ENCODE measurements around the gene AKT3. TPM values are rescaled to one million over a fixed set of nuclear protein-coding genes. Genes with fewer than 3 reads are reported as not detected.

AKT3 gene
- total and polyA plus RNA-seq, 2 of the 8 experiments (the other 6 are each of a cell fraction or from before 2014, with no cell fraction given): 6.0 to 36.4 TPM

DNA sequence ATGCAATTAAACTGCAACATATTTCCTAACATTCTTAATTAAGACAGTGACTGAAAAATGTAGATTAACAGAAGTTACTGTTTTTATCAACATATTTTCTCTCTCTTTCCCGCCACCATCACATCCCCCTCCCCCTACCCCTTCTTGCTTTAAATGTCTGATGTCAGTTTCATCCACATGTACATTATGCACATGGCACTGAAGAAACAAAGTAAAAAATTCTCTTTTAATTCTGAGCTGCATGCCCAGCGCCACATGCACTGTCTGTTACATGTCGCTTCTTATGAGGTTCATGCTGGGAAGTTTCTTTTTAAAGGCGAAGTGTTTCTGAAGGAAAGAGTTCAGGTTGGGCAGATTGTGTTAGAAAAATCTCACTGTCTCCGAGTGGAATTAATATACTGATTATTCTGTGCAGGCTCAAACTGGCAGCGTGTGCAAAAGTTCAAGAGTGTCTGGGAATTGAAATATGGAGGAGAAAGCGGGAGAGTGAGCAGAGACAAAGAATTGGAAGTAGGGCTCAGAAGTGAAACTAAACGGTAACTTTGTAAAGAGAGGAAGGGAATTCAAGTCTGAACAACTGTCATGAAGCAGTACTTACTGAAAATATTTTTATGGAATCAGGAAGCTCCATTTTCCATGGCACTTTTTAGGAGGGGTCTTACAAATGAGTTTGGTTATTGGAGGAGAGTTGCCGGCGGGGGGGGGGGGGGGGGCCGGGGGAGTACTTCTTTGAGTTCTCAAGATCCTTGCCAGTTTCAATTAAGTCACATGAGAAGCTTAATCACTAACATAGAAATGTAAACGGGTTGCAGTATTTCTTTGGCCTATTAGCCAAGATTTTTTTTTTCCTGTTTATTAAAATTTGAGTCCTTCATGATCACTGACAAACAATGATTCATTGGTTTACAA lies 376.6 kb downstream of the AKT3 start:
- Histone ChIP-seq H4K5ac (ENCODE audit: insufficient read length, low read depth, low read length) (no peak overlapping the region), H3K79me2 (ENCODE audit: control insufficient read depth in 1 of 2, insufficient read depth in 2 of 2, low read length in 2 of 2) (no peaks in the 10 kb centered on the region), H3K9me3 (ENCODE audit: insufficient read depth in 2 of 2, low read depth in 1 of 2, low read length in 1 of 2) (no peaks in the 10 kb centered on the region), H2BK15ac (ENCODE audit: low read length) (no peak overlapping the region), H2BK5ac (ENCODE audit: low read depth, low read length) (no peak overlapping the region), H3K4me3 (ENCODE audit: extremely low read depth in 1 of 4, insufficient read depth in 2 of 4, low read depth in 3 of 4, low read length in 4 of 4) (peak overlapping the region in 1 of 4 experiments; percentile 40; a peak in 1 of 8 replicates), H2BK120ac (replicated peaks; ENCODE audit: low read depth, low read length) (peak overlapping the region; percentile 45), H3K23ac (ENCODE audit: insufficient read length) (no peak overlapping the region), H3K18ac (ENCODE audit: extremely low read depth, low read length) (no peak overlapping the region), H2BK12ac (ENCODE audit: low read depth, low read length) (no peak overlapping the region), H3K23me2 (ENCODE audit: low read depth, low read length) (no peaks in the 10 kb centered on the region; the same call in 1 of the 2 replicates), H3K14ac (ENCODE audit: insufficient read length) (no peak overlapping the region), H3K4me1 (replicated peaks in 1 of 4; ENCODE audit: control insufficient read depth in 3 of 4, insufficient read depth in 4 of 4, low read length in 3 of 4) (peaks cover 17 to 44% (median 29%) of the 10 kb centered on the region in 4 experiments), H4K91ac (replicated peaks; ENCODE audit: insufficient read length, low read length) (no peak overlapping the region), H3K56ac (replicated peaks; ENCODE audit: insufficient read length, low read depth, low read length) (no peak overlapping the region), H3K4me2 (ENCODE audit: insufficient read depth in 1 of 2, low read depth in 2 of 2, low read length in 2 of 2) (peak overlapping the region; percentile 32 to 65; a peak in 3 of 4 replicates), H2AFZ (ENCODE audit: low read length) (peak overlapping the region; percentile 55; the same call in 1 of the 2 replicates), H3K27ac (ENCODE audit: low read depth, low read length) (no peak overlapping the region), H3K36me3 (ENCODE audit: control insufficient read depth in 2 of 4, insufficient read depth in 4 of 4, low read length in 3 of 4) (no peaks in the 10 kb centered on the region), H3K79me1 (ENCODE audit: low read depth, low read length) (no peaks in the 10 kb centered on the region), H3K4ac (replicated peaks; ENCODE audit: insufficient read length, low read depth, low read length) (no peak overlapping the region), H3K27me3 (replicated peaks in 1 of 4; ENCODE audit: control insufficient read depth in 3 of 4, extremely low read depth in 1 of 4, insufficient read depth in 3 of 4, low read length in 3 of 4) (no peaks in the 10 kb centered on the region; a peak in 1 of 7 replicates), H2BK20ac (ENCODE audit: low read length) (no peak overlapping the region), H3K9ac (replicated peaks in 1 of 4; ENCODE audit: extremely low read depth in 1 of 4, low read depth in 3 of 4, low read length in 3 of 4) (no peak overlapping the region), H2AK5ac (ENCODE audit: low read depth, low read length) (no peak overlapping the region), H4K20me1 (replicated peaks in 1 of 2; ENCODE audit: control insufficient read depth in 1 of 2, insufficient read depth in 2 of 2, low read length in 2 of 2) (no peaks in the 10 kb centered on the region), H4K8ac (ENCODE audit: extremely low read depth, insufficient read depth, low read length) (no peak overlapping the region)
- no peak for TF ChIP-seq TCF12 (IDR thresholded peaks at IDR 0.05; ENCODE audit: low read depth, low read length)
- TF ChIP-seq, protein P1, sequence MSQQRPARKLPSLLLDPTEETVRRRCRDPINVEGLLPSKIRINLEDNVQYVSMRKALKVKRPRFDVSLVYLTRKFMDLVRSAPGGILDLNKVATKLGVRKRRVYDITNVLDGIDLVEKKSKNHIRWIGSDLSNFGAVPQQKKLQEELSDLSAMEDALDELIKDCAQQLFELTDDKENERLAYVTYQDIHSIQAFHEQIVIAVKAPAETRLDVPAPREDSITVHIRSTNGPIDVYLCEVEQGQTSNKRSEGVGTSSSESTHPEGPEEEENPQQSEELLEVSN (IDR thresholded peaks at IDR 0.05): no peak
- TF ChIP-seq POLR2AphosphoS5 (IDR thresholded peaks at IDR 0.05; ENCODE audit: low read depth, low read length): no peak
- no peak for TF ChIP-seq NANOG (IDR thresholded peaks at IDR 0.05; ENCODE audit: insufficient read depth, low read depth, low read length, poor library complexity, severe bottlenecking)
- TF ChIP-seq, protein P2, sequence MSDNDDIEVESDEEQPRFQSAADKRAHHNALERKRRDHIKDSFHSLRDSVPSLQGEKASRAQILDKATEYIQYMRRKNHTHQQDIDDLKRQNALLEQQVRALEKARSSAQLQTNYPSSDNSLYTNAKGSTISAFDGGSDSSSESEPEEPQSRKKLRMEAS (IDR thresholded peaks at IDR 0.05): no peak
- POLR2A ChIA-PET (ENCODE audit: partially characterized antibody): no interaction called here
- CTCF ChIA-PET (ENCODE audit: partially characterized antibody): interaction anchor here (0.6 to 1.4 kb wide), 2 partner anchors 9 to 25 kb away, joined by 3 to 4 read pairs; no protein-coding TSS in a partner anchor
- FAIRE-seq (no peak), DNase-seq (ENCODE audit: low read depth in 1 of 2, low spot score in 2 of 2) (no peak)
- WGBS, 2 experiments (ENCODE audit: extremely low coverage in 1 of 2, insufficient coverage in 1 of 2, insufficient read length in 1 of 2, insufficient replicate concordance in 2 of 2, low coverage in 1 of 2, low lambda C conversion rate in 2 of 2, missing lambda C conversion rate in 1 of 2): 64% methylated on average over 9 of the region's 12 CpGs; no CpG with 5 or more reads in 1 of the 2 experiments

Data from H1 (cell line).